ENCODE measurements around the gene PROCR.
A peak's percentile ranks its signal among the peaks of the same experiment; 100 is the strongest.
"Not testable (repeated sequence)": the region's sequence is repeated elsewhere in the genome, so short reads cannot be mapped to it uniquely, and the experiment has no call there.

PROCR gene

DNA sequence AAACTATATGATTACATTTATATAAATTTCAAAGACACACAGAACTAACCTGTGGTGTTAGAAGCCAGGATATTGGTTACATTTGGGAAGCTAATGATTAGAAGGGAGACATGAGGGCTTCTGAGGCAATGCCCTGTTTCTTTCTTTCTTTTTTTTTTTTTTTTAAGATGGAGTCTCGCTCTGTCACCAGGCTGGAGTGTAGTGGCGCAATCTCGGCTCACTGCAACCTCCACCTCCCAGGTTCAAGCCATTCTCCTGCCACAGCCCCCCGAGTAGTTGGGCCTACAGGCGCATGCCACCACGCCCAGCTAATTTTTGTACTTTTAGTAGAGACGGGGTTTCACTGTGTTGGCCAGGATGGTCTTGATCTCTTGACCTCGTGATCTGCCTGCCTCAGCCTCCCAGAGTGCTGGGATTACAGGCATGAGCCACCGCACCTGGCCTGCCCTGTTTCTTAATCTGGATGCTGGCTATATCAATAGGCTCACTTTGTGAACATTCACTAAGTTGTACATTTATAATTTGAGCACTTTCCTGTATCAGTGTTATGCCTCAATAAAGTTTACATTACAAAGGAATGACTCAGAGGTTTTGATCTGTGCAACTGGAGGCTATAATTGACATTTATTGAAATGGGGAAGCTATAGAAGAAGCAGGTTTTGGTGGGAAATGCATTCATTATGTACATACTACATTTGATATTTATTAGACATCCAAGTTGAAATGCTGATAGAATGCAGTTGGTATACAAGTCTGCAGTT lies 21.3 kb downstream of the PROCR start:
- not testable (repeated sequence) for DNase-seq (ENCODE audit: low read depth in 2 of 2)

DNA sequence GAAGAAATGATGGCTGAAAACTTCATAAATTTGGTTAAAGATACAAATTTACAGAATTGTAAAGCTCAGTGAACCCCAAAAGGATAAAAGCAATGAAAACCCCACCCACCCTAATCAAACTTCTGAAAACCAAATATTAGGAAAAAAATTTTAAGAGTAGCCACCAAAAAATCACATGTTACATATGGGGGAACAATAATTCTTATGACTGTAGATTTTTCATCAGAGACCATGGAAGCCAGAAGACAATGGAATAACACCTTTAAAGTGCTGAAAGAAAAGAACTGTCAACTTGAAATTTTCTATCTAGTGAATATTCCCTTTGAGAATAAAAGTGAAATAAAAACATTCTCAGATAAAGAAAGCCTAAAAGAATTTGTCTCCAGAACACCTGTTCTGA lies 24.4 kb downstream of the PROCR start:
- DNase-seq (ENCODE audit: low read depth in 2 of 2), result no peak

DNA sequence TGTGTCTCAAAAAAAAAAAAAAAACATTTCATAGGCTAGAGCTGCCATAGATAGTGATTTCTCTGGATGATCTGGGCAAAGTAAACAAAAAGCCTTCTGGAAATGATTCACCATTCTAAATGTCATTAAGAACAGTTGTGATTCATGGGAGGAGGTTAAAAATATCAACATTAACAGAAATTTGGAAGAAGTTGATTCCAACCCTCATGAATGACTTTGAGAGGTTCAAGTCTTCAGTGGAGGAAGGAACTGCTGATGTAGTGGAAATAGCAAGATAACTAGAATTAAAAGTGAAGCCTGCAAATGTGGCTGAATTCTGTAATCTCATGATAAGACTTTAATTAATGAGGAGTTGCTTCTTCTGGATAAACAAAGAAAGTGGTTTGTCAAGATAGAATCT lies 27.9 kb downstream of the PROCR start:
- DNase-seq (ENCODE audit: low read depth in 2 of 2), result no peak

DNA sequence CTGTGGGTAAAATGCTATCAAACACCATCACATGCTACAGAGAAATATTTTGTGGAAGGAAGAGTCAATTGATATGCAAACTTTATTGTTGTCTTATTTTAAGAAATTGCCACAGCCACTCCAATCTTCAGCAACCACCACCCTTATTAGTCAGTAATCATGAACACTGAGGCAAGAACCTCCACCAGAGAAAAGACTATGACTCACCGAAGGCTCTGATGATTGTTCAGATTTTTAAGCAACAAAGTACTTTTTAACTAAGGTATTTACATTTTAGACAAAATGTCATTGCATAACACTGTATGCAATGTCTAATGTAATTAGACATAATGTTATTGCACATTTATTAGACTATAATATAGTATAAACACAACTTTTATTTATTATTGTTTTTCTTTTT lies 28.4 kb downstream of the PROCR start:
- no peak for DNase-seq (ENCODE audit: low read depth in 2 of 2)

GRCh38 chr20:35201467-35201866 lies 29.6 kb downstream of the PROCR start:
- DNase-seq (ENCODE audit: low read depth in 2 of 2), result not testable (repeated sequence)

DNA sequence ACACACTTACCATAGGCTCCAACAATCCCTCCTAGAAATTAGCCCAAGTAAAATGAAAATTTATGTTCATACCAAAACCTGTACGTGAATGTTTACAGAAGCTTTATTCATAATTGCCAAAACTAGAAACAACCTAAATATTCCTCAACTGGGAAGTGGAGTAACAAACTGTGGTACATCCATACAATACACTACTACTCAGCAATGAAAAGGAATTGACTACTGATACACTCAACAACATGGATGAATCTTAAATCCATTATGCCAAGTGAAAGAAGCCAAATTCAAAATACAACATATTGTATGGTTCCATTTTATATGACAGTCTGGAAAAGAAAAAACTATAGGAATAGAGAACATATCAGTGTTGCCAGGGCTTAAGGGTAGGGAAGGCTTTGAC lies 34.9 kb downstream of the PROCR start:
- DNase-seq (ENCODE audit: low read depth in 2 of 2), result no peak

- DNase-seq (ENCODE audit: low read depth in 2 of 2), result peak; percentile 54 to 56
These were observed 36.2 kb downstream of the PROCR start for GRCh38 chr20:35207950-35208611.

- no peak for DNase-seq (ENCODE audit: low read depth in 2 of 2)
These were observed 43.4 kb downstream of the PROCR start for GRCh38 chr20:35215066-35215956.

GRCh38 chr20:35216541-35216940 lies 44.7 kb downstream of the PROCR start:
- DNase-seq (ENCODE audit: low read depth in 2 of 2), result no peak

- no peak for DNase-seq (ENCODE audit: low read depth in 2 of 2)
These were observed 52.1 kb downstream of the PROCR start for GRCh38 chr20:35223941-35224340.

GRCh38 chr20:35224536-35224935 lies 52.7 kb downstream of the PROCR start:
- DNase-seq (ENCODE audit: low read depth in 2 of 2), result no peak

GRCh38 chr20:35225319-35226125 lies 53.6 kb downstream of the PROCR start:
- DNase-seq (ENCODE audit: low read depth in 2 of 2), result no peak

DNA sequence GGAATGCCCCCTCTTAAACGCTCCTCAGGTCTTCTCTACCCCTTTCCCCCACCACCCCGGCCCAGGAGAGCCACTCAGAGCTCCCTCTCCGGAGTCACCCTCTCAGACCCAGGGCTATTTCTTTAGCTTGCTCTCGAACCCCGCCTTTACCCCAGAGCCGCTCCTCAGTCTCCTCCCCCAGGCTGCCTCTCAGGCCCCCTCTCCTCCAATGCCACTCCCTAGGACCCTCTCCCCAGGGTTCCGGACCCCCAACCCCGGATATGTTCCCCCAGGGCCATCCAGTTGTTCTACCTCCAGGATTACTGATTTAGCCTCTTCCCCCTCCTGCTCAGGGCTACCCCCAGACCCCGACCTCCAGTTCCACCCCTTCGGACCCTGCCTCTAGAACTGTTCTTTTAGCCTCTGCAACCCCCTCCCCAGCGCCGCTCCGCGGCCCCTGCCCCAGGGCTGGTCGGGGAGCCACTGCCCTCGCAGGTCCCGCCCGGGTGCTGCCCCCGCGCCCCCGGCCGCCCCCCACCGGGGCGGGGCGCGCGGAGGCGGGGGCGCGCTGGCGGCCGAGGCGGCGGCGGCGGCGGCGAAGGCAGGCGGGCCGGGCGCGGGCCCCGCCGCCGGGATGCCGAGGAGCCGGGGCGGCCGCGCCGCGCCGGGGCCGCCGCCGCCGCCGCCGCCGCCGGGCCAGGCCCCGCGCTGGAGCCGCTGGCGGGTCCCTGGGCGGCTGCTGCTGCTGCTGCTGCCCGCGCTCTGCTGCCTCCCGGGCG lies 54.4 kb downstream of the PROCR start, which contains the start of gene MMP24:
Gene MMP24, plus strand, starts transcription at position 565 of the 758 bp plus-strand sequence. Its CDS starts 49 bp downstream, at position 614.
- no peak for DNase-seq (ENCODE audit: low read depth in 2 of 2)

Data from stimulated activated CD4-positive, alpha-beta T cell treated with anti-CD3 and anti-CD28 coated beads, Interleukin-1b, Interleukin-23, amount 100 ng/mL, for 1 hour (primary cell).